GM19238 (cell line): Measurements from ENCODE around the gene FUBP3.

Experiments
- DNase-seq: peaks from one replicate; pipeline ENCODE4 v3.0.0; 2011; ENCODE audit warnings: low spot score; ENCODE audit not compliant: insufficient read length

Gene FUBP3

GRCh38 chr9:130606887-130607600 is 27.7 kb downstream of the FUBP3 start:
- no peak for DNase-seq

GRCh38 chr9:130607640-130608420 is 28.5 kb downstream of the FUBP3 start:
- no peak for DNase-seq

- DNase-seq, result no peak
Measured at GRCh38 chr9:130608554-130609134, 29.3 kb downstream of the FUBP3 start.

GRCh38 chr9:130609163-130609562 is 29.8 kb downstream of the FUBP3 start:
- no peak for DNase-seq

- DNase-seq, result no peak
Measured at GRCh38 chr9:130610862-130611707, 31.7 kb downstream of the FUBP3 start.

GRCh38 chr9:130616451-130616850 is 37.1 kb downstream of the FUBP3 start:
- no peak for DNase-seq

GRCh38 chr9:130623466-130623865 is 44.1 kb downstream of the FUBP3 start:
- no peak for DNase-seq

GRCh38 chr9:130624154-130624553 is 44.8 kb downstream of the FUBP3 start:
- no peak for DNase-seq

GRCh38 chr9:130626249-130626996 is 47.0 kb downstream of the FUBP3 start:
- no peak for DNase-seq

- DNase-seq, result no peak
Measured at GRCh38 chr9:130627051-130627450, 47.7 kb downstream of the FUBP3 start.

GRCh38 chr9:130627896-130628792 is 48.8 kb downstream of the FUBP3 start:
- DNase-seq, result no peak

GRCh38 chr9:130629443-130630070 is 50.2 kb downstream of the FUBP3 start:
- DNase-seq, result no peak

GRCh38 chr9:130630071-130630450 is 50.7 kb downstream of the FUBP3 start:
- DNase-seq, result no peak

GRCh38 chr9:130630506-130631330 is 51.3 kb downstream of the FUBP3 start:
- DNase-seq, result no peak

GRCh38 chr9:130631331-130632080 is 52.1 kb downstream of the FUBP3 start:
- no peak for DNase-seq

- no peak for DNase-seq
Measured at GRCh38 chr9:130632081-130632710, 52.8 kb downstream of the FUBP3 start.

GRCh38 chr9:130632841-130633240 is 53.5 kb downstream of the FUBP3 start:
- DNase-seq, result no peak
